Raji (cell line): Measurements from ENCODE around the gene ENTREP1.

Experiments used
- POLR2A ChIP-seq: IDR thresholded peaks from 2 replicates; pipeline ENCODE4 v1.6.1; 2011; ENCODE audit warnings: low read depth, low read length, control low read depth; ENCODE audit not compliant: insufficient read depth

Gene ENTREP1

DNA sequence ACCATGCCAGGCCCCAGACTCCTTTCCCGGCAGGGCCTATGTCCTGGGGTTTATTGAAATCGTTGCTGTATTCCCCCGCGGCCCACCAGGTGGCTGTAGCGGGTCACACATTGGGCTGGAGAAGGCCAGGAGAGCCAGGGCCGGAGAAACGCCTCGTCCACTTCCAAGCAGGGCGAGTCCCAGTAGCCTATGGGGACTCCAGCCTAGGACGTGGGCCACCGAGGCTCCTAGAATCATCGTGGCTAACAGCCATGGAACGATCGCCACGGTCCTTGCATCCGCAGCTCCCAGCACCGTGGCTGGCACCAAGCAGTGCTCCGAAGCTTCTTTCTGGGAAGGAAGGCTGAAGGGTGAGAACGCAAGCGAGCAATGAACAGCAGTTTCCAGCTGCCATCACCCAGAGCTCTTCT lies 87.7 kb downstream of the ENTREP1 start:
- no peak for TF ChIP-seq POLR2A

DNA sequence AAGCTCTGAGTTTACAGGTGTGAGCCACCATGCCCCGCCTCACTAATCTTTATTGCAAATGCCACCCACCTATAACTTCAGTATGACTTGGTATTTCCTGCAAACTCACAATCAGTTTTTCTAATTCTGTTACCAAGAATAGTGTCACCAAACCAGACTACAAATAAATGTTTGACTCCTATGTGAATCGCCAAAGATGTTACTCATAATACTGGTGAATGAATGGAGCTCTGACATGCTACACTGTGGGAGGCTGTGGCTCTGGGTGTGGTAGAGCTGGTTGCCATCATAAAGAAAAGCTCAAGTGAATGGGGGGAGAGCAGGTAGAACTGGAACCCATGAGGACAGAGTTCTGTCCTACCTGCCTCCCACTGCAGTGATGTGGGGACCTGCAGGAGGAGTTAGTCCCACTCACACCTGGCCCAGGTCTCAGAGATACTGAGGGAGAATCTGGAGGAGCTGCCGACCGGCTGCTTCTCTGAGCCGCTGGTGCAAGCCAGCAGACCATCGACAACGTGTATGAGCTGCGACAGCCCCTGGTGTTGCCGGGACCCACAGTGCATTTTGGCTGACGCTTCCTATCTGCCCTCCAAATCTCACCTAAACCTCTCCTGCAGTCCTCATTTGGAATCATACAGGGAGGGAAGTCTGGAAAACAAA lies 95.7 kb downstream of the ENTREP1 start:
- no peak for TF ChIP-seq POLR2A

DNA sequence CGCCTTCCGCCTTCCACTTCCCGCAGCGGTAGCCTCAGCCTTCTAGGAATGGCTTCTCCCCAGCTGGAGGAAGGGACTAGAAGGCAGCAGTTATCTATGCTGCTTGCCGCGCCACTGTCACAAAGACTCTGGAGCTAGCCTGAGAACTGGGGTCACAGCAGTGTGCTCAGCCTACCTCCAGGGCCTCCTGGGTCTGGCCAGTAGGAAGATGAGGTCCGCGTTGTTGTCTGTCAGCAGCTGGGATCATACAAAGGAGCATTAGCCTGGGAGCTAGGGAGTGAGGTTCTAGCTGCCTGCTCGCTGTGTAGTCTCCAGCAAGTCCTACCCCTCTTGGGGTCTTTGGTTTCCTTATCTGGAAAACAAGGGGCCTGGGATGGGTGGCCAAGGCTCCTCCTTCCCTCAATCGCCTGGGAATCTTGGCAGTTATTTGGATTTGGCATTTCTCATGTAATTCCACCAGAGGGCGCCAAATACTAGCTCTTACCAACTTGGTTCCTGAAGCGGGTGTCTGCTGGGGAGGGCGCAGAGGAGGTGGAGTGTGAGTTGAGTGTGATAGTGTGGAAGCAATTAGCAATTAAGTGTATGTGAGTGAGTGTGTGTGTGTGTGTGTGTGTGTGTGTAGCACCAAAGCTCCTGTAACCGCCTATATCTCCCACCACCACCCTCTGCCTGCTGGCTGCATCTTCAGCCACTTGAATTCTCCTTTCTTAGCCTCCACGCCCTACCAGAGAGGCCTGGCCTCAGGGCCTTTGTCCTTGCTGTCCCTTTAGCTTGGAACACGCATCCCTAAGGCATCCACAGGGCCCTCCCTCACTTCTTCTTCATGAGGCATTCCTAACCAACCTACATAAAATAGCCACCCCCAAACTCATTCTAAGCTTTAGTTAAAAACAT lies 97.1 kb downstream of the ENTREP1 start:
- no peak for TF ChIP-seq POLR2A

DNA sequence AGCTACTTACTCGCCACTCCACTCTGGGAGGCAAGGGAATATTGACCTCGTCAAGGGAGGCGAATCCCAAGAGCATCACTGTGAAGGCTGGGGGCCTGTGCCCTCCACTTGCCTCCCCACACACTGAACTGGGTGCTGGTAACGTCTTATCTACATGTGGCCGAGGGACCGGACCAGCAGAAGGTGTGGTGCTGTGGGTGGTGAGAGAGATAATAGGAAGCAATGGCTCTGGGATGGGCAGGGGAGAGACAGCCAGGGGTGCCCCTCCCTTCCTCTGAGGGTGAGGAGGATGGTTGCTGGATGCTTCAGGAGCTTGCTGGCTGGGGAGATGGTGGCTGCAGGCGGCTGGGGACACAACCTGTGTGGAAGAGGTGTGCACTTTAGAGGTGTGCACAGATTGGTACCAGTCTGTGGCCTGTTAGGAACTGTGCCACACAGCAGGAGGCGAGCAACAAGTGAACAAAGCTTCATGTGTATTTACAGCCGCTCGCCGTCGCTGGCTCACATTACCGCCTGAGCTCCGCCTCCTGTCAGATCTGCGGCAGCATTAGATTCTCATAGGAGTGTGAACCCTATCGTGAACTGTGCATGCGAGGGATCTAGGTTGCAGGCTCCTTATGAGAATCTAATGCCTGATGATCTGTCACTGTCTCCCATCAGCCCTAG lies 100.3 kb downstream of the ENTREP1 start:
- TF ChIP-seq POLR2A = no peak

DNA sequence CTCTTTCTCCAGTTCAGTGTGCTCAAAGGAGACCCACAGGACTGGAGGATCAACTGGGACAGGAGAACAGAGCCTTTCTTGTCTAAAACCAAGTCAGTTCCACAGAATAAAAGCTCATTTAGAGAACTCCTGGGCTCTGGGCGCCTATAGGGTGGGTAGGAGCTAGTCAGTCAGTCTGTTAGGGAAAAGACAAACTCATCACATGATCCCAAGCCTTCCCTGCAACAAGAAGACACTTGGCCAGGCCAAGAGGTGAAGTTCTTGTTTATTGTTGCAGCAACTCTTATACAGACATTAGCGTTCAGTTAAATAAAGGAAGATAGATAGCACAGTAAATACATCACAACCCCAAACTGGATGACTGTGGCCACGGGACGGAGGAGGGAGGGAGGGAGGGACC lies 102.3 kb downstream of the ENTREP1 start:
- no peak for TF ChIP-seq POLR2A

GRCh38 chr9:69428017-69428785 lies 103.2 kb downstream of the ENTREP1 start:
- no peak for TF ChIP-seq POLR2A

- TF ChIP-seq POLR2A = no peak
These were observed 104.3 kb downstream of the ENTREP1 start for GRCh38 chr9:69429281-69429680.

- TF ChIP-seq POLR2A = no peak
These were observed 105.2 kb downstream of the ENTREP1 start for GRCh38 chr9:69430206-69430605.

GRCh38 chr9:69431203-69431602 lies 106.2 kb downstream of the ENTREP1 start:
- TF ChIP-seq POLR2A = no peak

- no peak for TF ChIP-seq POLR2A
These were observed 106.8 kb downstream of the ENTREP1 start for GRCh38 chr9:69431777-69432176.

DNA sequence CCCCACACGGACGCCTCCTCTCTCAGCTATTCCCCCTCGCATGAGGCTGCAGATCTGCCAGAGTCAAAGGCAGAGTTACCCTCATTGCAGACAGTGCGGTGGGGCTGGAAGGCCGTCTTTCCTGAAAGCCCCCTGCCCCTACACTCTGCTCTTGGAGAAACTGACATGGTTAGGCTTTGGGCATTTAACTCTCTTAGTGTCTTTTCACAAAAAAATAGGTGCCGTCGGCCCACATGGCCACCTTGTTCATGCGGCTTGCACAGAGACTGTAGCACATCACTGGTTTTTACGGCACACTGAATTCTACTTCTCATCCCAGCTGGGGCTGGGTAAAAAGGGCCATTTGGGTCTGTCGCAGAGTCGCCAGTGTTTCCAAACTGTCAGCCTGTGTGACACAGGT lies 107.6 kb downstream of the ENTREP1 start:
- TF ChIP-seq POLR2A = no peak

DNA sequence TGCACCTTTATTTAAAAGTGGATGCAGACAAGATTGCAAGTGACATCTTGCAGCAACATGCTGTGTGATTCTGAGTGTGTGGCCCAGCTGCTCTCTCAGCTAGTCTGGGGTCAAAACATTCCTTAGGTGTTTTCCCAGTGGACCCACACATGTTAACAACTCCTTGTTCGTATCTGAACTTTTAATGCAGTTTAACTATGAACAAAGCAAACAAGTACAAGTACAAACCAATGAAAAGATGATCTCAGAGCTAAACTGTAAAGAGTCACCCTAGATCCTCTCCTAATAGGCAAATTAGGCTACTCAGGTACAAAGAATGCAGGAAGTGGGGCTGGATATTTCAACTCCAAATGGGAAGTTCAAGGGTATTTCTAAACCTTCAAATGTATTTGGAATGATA lies 108.4 kb downstream of the ENTREP1 start:
- no peak for TF ChIP-seq POLR2A

DNA sequence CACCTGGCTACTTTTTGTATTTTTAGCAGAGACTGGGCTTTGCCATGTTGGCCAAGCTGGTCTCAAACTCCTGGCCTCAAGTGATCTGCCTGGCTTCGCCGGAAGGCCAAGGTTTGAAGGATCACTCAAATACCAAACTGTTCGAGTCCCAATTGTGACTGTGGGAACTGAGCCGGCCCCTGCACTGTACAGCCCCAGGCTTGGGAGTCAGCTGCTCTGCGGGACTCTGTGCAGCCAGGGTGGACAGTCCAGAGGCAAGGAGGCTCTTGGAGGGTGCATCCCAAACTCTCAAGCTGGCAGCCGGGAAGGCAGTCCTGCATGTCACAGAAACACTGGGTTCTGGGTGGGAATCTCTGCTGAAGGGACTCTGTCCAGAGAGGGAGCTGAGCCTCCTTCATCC lies 109.0 kb downstream of the ENTREP1 start:
- TF ChIP-seq POLR2A = no peak
